GM12878 (cell line): ENCODE data around the gene MYO1E. TPM values are rescaled to one million over a fixed set of nuclear protein-coding genes. Genes with fewer than 3 reads are reported as not detected.

Experiments used
- BCL11A ChIP-seq: IDR thresholded peaks from 2 replicates; pipeline ENCODE4 v1.6.1; 2011; ENCODE audit warnings: low read depth, low read length
- CEBPB ChIP-seq, 2 experiments: fragments of 150-350 bp in 1 of 2; IDR thresholded peaks; 2 replicates each; pipeline ENCODE4 v1.6.1; 2012 to 2014; ENCODE audit warnings: low read depth in 2 of 2, low read length in 2 of 2, borderline replicate concordance in 1 of 2, inconsistent platforms in 1 of 2
- CEBPZ ChIP-seq: fragments of 150-350 bp; IDR thresholded peaks from 2 replicates; pipeline ENCODE4 v1.6.1; 2016; ENCODE audit warnings: low read depth, low read length
- CREM ChIP-seq: IDR thresholded peaks from 2 replicates; pipeline ENCODE4 v1.6.1; 2014; ENCODE audit warnings: antibody characterized with exemption, low read depth
- PAX5 ChIP-seq: IDR thresholded peaks from 2 replicates; pipeline ENCODE4 v1.6.1; 2011; ENCODE audit warnings: low read depth, low read length, borderline replicate concordance
- RBBP5 ChIP-seq: fragments of 200-600 bp; sonication (generic); conservative IDR thresholded peaks from 2 replicates; pipeline ENCODE4 v1.6.1; 2016
- REST ChIP-seq: IDR thresholded peaks from 2 replicates; pipeline ENCODE4 v1.6.1; 2012; ENCODE audit warnings: mild to moderate bottlenecking, low read depth, low read length
- SKIL ChIP-seq: fragments of 450-650 bp; IDR thresholded peaks from 2 replicates; pipeline ENCODE4 v1.6.1; 2017; ENCODE audit warnings: mild to moderate bottlenecking, low read depth, inconsistent platforms; ENCODE audit not compliant: poor library complexity, severe bottlenecking
- SPI1 ChIP-seq: IDR thresholded peaks from 2 replicates; pipeline ENCODE4 v1.6.1; 2011; ENCODE audit warnings: low read depth, mild to moderate bottlenecking, low read length, moderate library complexity, borderline replicate concordance; ENCODE audit not compliant: insufficient read depth
- STAT3 ChIP-seq: IDR thresholded peaks from 2 replicates; pipeline ENCODE4 v1.6.1; 2011; ENCODE audit warnings: low read depth, low read length, improper control_type of control experiment
- ZBTB11 ChIP-seq: fragments of 450-650 bp; formaldehyde crosslinking; IDR thresholded peaks from 2 replicates; pipeline ENCODE4 v1.5.0; 2022; ENCODE audit warnings: mild to moderate bottlenecking, missing genetic modification characterization
- ZNF217 ChIP-seq: fragments of 450-650 bp; IDR thresholded peaks from 2 replicates; pipeline ENCODE4 v1.6.1; 2017; ENCODE audit warnings: antibody characterized with exemption, mild to moderate bottlenecking
- ZNF687 ChIP-seq: fragments of 450-650 bp; IDR thresholded peaks from 2 replicates; pipeline ENCODE4 v1.6.1; 2017; ENCODE audit warnings: mild to moderate bottlenecking, moderate library complexity
- polyA plus RNA-seq, 11 experiments: library from polyadenylated mRNA; depleted of rRNA in 4 of 11; unstranded in 6 of 11; stranded (reverse) in 5 of 11; fragments of >200 nt; fragmentation: Nextera tagmentation in 4 of 11; fragmentation: Illumina TruSeq in 1 of 11; extraction: Ambion mirVana in 4 of 11; extraction: Trizol in 1 of 11; gene quantifications; 1 replicate in 1 of 11; 2 replicates in 10 of 11; pipeline versions ENCODE4 v1.2.1 to v1.2.3, GENCODE V29; 2011 to 2016; ENCODE audit warnings: inconsistent platforms in 2 of 11, missing spikeins in 2 of 11, low read depth in 1 of 11
- total RNA-seq, 4 experiments: library from RNA; depleted of rRNA in 3 of 4; stranded (reverse); fragments of >200 nt in 3 of 4; fragmentation: Illumina TruSeq in 1 of 4; extraction: Trizol in 1 of 4; gene quantifications; 2 replicates each; pipeline versions ENCODE4 v1.2.1 to v1.2.3, GENCODE V29; 2013 to 2021

MYO1E gene
- total and polyA plus RNA-seq, 10 of the 15 experiments (the other 5 are each of a cell fraction or from before 2014, with no cell fraction given) = 10.3 to 266 (median 64.9) TPM

- TF ChIP-seq REST (no peak), CEBPB (IDR thresholded peaks at IDR 0.05; ENCODE audit: borderline replicate concordance in 1 of 2, low read depth in 2 of 2, low read length in 2 of 2) (no peak), ZNF217 (no peak), ZNF687 (no peak), SPI1 (peak; percentile 93), ZBTB11 (CRISPR knock-in tag) (no peak), STAT3 (no peak), SKIL (no peak), CREM (no peak), RBBP5 (no peak), CEBPZ (no peak), BCL11A (no peak), PAX5 (no peak)
These were observed 44.7 kb downstream of the MYO1E start (continued) for GRCh38 chr15:59327942-59328341.
